BLaER1 (cell line): ENCODE data around the gene SLC19A3.
"Not testable (repeated sequence)": the region's sequence is repeated elsewhere in the genome, so short reads cannot be mapped to it uniquely, and the experiment has no call there.

ENCODE experiments used
- H3K27ac ChIP-seq: shearing (Covaris generic); formaldehyde crosslinking; 2 replicates; pipeline ENCODE4 v1.8.1; 2022
- H3K27me3 ChIP-seq: shearing (Covaris generic); formaldehyde crosslinking; 2 replicates; pipeline ENCODE4 v1.8.1; 2022
- H3K36me3 ChIP-seq: shearing (Covaris generic); formaldehyde crosslinking; 2 replicates; pipeline ENCODE4 v1.8.1; 2022
- H3K4me1 ChIP-seq: shearing (Covaris generic); formaldehyde crosslinking; 2 replicates; pipeline ENCODE4 v1.8.1; 2022
- H3K4me2 ChIP-seq: shearing (Covaris generic); formaldehyde crosslinking; 2 replicates; pipeline ENCODE4 v1.8.1; 2022
- H3K4me3 ChIP-seq: shearing (Covaris generic); formaldehyde crosslinking; 2 replicates; pipeline ENCODE4 v1.8.1; 2022
- H3K9ac ChIP-seq: shearing (Covaris generic); formaldehyde crosslinking; 2 replicates; pipeline ENCODE4 v1.8.1; 2022
- H3K9me3 ChIP-seq: shearing (Covaris generic); formaldehyde crosslinking; 2 replicates; pipeline ENCODE4 v1.8.1; 2022
- H4K20me1 ChIP-seq: shearing (Covaris generic); formaldehyde crosslinking; 2 replicates; pipeline ENCODE4 v1.8.1; 2022
- Cebpa-rat ChIP-seq: shearing (Covaris generic); IDR thresholded peaks from 2 replicates; pipeline ENCODE4 v1.8.1; 2022

The SLC19A3 gene

GRCh38 chr2:227706859-227707258 lies 11.0 kb downstream of the SLC19A3 start:
- H3K9ac ChIP-seq: no peak overlapping the region
- H3K4me1 ChIP-seq: no peaks in the 10 kb centered on the region
- H3K27ac ChIP-seq: no peak overlapping the region
- TF ChIP-seq Cebpa-rat: no peak
- no peaks in the 10 kb centered on the region for H3K36me3 ChIP-seq
- H3K4me2 ChIP-seq: no peak overlapping the region
- H3K4me3 ChIP-seq: no peak overlapping the region
- no peaks in the 10 kb centered on the region for H3K27me3 ChIP-seq
- no peaks in the 10 kb centered on the region for H4K20me1 ChIP-seq
- 0 out of 2 replicates have a peak, but pooled peaks cover 7% of the 10 kb centered on the region for H3K9me3 ChIP-seq

- Histone ChIP-seq H3K4me2 (no peak overlapping the region), H3K9me3 (0 out of 2 replicates have a peak, but pooled peaks cover 7% of the 10 kb centered on the region), H3K4me1 (peaks cover 4% of the 10 kb centered on the region), H3K36me3 (no peaks in the 10 kb centered on the region), H3K27me3 (no peaks in the 10 kb centered on the region), H3K4me3 (no peak overlapping the region), H3K9ac (no peak overlapping the region), H4K20me1 (no peaks in the 10 kb centered on the region), H3K27ac (no peak overlapping the region)
- no peak for TF ChIP-seq Cebpa-rat
Measured at GRCh38 chr2:227703961-227704360, 13.9 kb downstream of the SLC19A3 start.

GRCh38 chr2:227703280-227703732 lies 14.5 kb downstream of the SLC19A3 start:
- H4K20me1 ChIP-seq: no peaks in the 10 kb centered on the region
- H3K27me3 ChIP-seq: no peaks in the 10 kb centered on the region
- no peaks in the 10 kb centered on the region for H3K36me3 ChIP-seq
- H3K4me3 ChIP-seq: no peak overlapping the region
- no peak overlapping the region for H3K9ac ChIP-seq
- 0 out of 2 replicates have a peak, but pooled peaks cover 7% of the 10 kb centered on the region for H3K9me3 ChIP-seq
- TF ChIP-seq Cebpa-rat: no peak
- H3K4me2 ChIP-seq: no peak overlapping the region
- peaks cover 10% of the 10 kb centered on the region for H3K4me1 ChIP-seq
- no peak overlapping the region for H3K27ac ChIP-seq

GRCh38 chr2:227701556-227701955 lies 16.3 kb downstream of the SLC19A3 start:
- no peaks in the 10 kb centered on the region for H4K20me1 ChIP-seq
- H3K9me3 ChIP-seq: 0 out of 2 replicates have a peak, but pooled peaks cover 7% of the 10 kb centered on the region
- H3K4me1 ChIP-seq: peaks cover 12% of the 10 kb centered on the region
- H3K4me2 ChIP-seq: no peak overlapping the region
- no peak overlapping the region for H3K9ac ChIP-seq
- H3K27ac ChIP-seq: no peak overlapping the region
- TF ChIP-seq Cebpa-rat: no peak
- no peak overlapping the region for H3K4me3 ChIP-seq
- H3K36me3 ChIP-seq: no peaks in the 10 kb centered on the region
- H3K27me3 ChIP-seq: no peaks in the 10 kb centered on the region

GRCh38 chr2:227696990-227697679 lies 20.7 kb downstream of the SLC19A3 start:
- no peak overlapping the region for H3K9ac ChIP-seq
- 0 out of 2 replicates have a peak, but pooled peaks cover 2% of the 10 kb centered on the region for H3K9me3 ChIP-seq
- no peaks in the 10 kb centered on the region for H3K36me3 ChIP-seq
- H3K4me1 ChIP-seq: peaks cover 12% of the 10 kb centered on the region
- no peak overlapping the region for H3K4me2 ChIP-seq
- no peaks in the 10 kb centered on the region for H4K20me1 ChIP-seq
- H3K27ac ChIP-seq: no peak overlapping the region
- H3K4me3 ChIP-seq: no peak overlapping the region
- no peaks in the 10 kb centered on the region for H3K27me3 ChIP-seq
- no peak for TF ChIP-seq Cebpa-rat

GRCh38 chr2:227687189-227687588 lies 30.6 kb downstream of the SLC19A3 start:
- H4K20me1 ChIP-seq: no peaks in the 10 kb centered on the region
- no peaks in the 10 kb centered on the region for H3K36me3 ChIP-seq
- H3K4me3 ChIP-seq: no peak overlapping the region
- H3K9me3 ChIP-seq: no peaks in the 10 kb centered on the region
- no peak overlapping the region for H3K9ac ChIP-seq
- H3K27me3 ChIP-seq: no peaks in the 10 kb centered on the region
- no peak for TF ChIP-seq Cebpa-rat
- H3K4me1 ChIP-seq: no peaks in the 10 kb centered on the region
- H3K4me2 ChIP-seq: no peak overlapping the region
- no peak overlapping the region for H3K27ac ChIP-seq

- Histone ChIP-seq H3K9me3 (no peaks in the 10 kb centered on the region), H3K4me1 (no peaks in the 10 kb centered on the region), H3K4me2 (no peak overlapping the region), H3K4me3 (no peak overlapping the region), H3K27ac (no peak overlapping the region), H3K36me3 (no peaks in the 10 kb centered on the region), H3K9ac (no peak overlapping the region), H3K27me3 (no peaks in the 10 kb centered on the region), H4K20me1 (no peaks in the 10 kb centered on the region)
- no peak for TF ChIP-seq Cebpa-rat
Measured at GRCh38 chr2:227684258-227684657, 33.6 kb downstream of the SLC19A3 start.

GRCh38 chr2:227677928-227678327 lies 39.9 kb downstream of the SLC19A3 start:
- no peaks in the 10 kb centered on the region for H4K20me1 ChIP-seq
- no peak overlapping the region for H3K4me3 ChIP-seq
- no peak overlapping the region for H3K27ac ChIP-seq
- H3K36me3 ChIP-seq: no peaks in the 10 kb centered on the region
- peaks cover 4% of the 10 kb centered on the region; the same call in 1 of the 2 replicates for H3K4me1 ChIP-seq
- H3K9ac ChIP-seq: no peak overlapping the region
- TF ChIP-seq Cebpa-rat: no peak
- no peaks in the 10 kb centered on the region for H3K27me3 ChIP-seq
- H3K9me3 ChIP-seq: no peaks in the 10 kb centered on the region; the same call in 1 of the 2 replicates
- no peak overlapping the region for H3K4me2 ChIP-seq

- no peaks in the 10 kb centered on the region for H4K20me1 ChIP-seq
- no peak overlapping the region for H3K9ac ChIP-seq
- no peak overlapping the region for H3K4me3 ChIP-seq
- TF ChIP-seq Cebpa-rat: no peak
- no peak overlapping the region for H3K4me2 ChIP-seq
- H3K36me3 ChIP-seq: no peaks in the 10 kb centered on the region
- H3K4me1 ChIP-seq: peaks cover 4% of the 10 kb centered on the region; the same call in 1 of the 2 replicates
- no peaks in the 10 kb centered on the region for H3K27me3 ChIP-seq
- H3K27ac ChIP-seq: no peak overlapping the region
- H3K9me3 ChIP-seq: no peaks in the 10 kb centered on the region; the same call in 1 of the 2 replicates
Measured at GRCh38 chr2:227674485-227674884, 43.3 kb downstream of the SLC19A3 start.

- H4K20me1 ChIP-seq, H3K27me3 ChIP-seq, H3K9ac ChIP-seq, H3K4me2 ChIP-seq, H3K9me3 ChIP-seq, H3K27ac ChIP-seq, H3K36me3 ChIP-seq, H3K4me3 ChIP-seq, H3K4me1 ChIP-seq: not testable (repeated sequence)
Measured at GRCh38 chr2:227673620-227674019, 44.2 kb downstream of the SLC19A3 start.
